A673 (cell line): ENCODE measurements around the gene ATP1A1.

Source experiments
- CTCF ChIP-seq: fragments of 300-800, 200-600 bp; sonication (generic); conservative IDR thresholded peaks from 2 replicates; pipeline ENCODE4 v1.5.1; 2017; ENCODE audit warnings: low read depth, mild to moderate bottlenecking, antibody characterized with exemption, low read length, moderate library complexity, mixed read lengths
- EZH2 ChIP-seq: fragments of 200-600 bp; sonication (generic); IDR thresholded peaks from 2 replicates; pipeline ENCODE4 v1.6.1; 2017; ENCODE audit warnings: borderline replicate concordance, low read depth, mild to moderate bottlenecking, mixed read lengths, antibody characterized with exemption, low read length; ENCODE audit not compliant: poor library complexity, severe bottlenecking

- TF ChIP-seq CTCF, result no peak
- no peak for TF ChIP-seq EZH2
Observed at GRCh38 chr1:116323491-116323890, 49.6 kb upstream of the ATP1A1 start.
